ENCODE results near the gene CIAO3.
"Not testable (repeated sequence)": the region's sequence is repeated elsewhere in the genome, so short reads cannot be mapped to it uniquely, and the experiment has no call there.

CIAO3 gene

DNA sequence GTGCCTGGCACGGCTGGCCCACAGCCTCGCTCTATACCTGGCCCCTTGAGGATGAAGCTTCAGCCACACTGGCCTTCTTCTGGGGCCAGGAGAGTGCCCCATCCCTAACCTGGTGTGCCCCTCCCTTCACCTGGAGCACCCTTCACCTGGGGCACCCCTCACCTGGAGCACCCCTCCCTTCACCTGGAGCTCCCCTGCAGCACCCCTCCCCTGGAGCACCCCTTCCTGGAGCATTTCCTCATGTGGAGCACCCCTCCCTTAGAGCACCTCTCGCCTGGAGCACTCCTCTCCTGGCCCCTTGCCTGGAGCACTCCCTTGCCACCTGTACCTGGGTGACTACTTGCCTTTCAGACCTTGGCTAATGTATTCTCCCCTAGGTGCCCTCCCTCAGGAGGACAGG is 32.8 kb downstream of the CIAO3 start:
- DNase-seq, result no peak

DNA sequence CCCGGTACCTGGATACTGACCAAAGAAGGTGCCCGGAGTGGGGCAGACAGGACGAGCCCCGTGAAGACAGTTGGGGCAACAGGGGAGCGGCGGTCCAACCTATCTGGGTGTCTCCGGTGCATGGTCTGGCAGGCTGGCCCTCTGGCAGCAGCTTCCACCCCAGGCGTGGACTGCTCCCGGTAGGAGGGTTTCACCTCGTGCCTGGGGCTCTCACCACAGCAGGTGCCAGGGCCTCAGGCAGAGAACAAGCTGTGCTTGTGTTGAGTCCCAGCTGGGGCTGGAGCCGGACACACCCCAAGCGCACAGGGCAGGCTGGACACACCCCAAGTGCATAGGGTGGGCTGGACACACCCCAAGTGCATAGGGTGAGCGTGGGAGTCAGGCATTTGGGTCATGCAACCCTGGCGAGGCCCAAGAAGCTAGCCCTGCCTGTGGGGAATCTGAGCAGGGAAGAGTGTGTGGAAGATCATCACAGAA is 33.7 kb downstream of the CIAO3 start:
- DNase-seq, result no peak

DNA sequence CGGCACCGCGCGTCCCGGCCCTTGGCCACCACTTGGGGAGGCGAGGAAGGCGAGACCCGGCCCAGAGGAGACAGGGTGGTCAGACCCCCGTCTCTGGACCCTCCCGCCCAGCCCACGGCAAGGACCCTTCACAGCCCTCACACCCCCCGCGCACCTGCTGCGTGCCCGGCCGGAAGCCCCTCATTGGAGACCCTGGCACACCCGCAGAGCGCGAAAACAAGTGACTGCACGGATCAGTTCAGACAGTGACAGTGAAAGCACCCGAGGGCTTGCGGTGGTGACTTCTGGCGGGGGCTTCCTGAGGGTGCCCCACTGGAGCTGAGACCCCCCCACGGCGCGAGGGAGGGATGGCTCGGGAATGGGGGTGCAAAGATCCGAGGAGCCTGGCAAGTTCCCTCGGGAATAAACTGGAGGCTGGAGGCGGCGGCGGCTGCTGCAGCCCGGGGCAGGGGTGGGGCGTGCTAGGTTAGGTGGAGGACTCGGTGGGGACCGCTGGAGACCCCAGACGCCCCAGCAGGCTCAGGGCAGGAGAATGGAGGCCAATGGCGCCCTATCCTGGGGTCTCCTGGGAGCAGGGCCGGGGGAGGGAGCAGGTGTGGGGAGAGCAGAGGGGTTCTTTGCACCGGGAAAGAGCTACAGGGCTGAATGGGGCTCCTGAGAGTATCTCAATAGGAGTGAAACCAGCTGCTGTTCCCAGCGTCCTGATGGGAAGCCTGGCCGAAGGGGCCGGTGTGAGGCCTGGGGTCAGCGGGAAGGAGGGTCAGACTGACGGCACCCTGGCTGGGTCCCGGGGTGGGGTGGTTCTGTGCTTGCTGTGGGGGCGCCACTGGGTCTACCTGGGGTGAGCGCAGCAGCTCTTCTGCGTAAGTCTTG is 34.4 kb downstream of the CIAO3 start:
- no peak for DNase-seq

DNA sequence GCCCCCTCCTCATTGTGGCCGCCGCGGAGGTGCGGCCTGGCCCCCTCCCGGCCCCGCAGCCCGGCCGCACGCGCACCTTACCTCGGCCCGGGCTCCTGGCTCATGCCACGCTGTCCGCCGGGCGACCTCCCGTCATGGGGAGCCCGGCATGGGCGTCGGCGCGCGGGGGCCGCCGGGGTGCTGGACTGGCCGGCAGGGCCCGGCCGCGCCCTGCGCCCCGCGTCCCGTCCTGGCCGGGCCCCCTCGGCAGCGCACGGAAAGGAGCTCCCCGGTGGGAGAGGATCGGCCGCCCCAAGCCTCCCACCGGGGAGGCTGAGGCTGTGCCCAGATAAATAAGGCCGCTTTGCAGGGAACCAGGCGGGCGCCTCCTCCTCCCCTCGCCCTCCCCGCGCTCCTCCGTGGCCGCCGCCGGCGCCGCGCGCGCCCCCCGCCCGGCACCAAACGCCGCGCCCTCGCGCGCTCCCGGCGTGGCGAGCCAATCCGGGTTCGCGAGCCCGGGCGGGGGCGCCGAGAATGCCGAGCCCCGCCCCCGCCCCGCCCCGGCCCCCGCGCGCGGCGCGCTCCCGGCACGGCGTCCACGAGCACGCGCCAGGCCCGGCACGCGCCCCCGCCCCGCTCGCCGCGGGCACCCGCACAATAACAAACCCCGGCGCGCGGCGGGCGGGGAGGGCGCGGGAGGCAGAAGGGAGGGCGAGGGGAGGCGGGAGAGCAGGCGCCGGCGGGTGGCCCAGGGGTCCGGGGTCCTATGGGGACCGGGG is 35.2 kb downstream of the CIAO3 start, which contains the start of gene FBXL16:
FBXL16 (minus strand) TSS at position 371 of the 758 bp plus-strand sequence. CDS start 8,396 bp downstream, outside the sequence.
- DNase-seq, result no peak

DNA sequence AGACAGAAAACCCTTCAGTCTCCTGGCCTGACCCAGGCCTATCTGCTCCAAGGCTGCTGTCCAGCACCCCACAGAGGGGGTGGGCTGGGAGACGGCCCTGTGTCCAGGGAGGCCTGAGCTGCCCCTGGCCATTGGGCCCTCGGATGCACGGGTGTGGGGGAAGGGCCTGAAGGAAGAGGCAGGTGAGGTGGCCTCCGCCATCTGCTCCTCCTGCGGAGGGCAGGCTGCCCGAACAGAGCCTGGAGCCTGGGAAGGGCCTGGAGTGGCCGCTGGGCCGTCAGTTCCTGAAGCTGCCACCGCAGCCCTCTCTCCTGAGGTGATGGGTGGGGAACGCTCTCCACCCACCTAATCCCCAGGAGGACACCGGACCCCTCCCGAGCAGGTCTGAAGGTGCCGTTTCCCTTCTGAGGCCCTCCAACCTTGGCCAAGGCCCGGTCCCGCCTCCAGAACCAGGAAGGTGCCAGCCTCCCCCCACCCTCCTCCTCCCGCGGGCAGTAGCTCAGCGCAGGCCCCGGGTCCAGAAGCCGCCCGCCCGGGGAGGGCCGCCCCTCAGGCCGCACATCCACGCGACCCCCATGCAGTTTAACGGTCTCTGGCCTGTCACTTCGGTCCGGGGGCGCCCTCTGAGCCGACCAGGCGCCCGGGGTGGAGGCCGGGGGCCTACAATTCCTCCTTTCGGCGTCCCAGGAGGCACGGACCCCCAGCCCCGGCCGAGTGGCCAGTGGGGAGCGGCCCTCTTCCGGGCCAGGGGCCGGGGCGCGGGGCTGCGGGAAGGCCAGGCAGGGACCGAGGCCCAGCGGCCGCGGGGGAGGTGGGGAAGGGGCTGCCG is 36.0 kb downstream of the CIAO3 start:
- DNase-seq, result no peak

DNA sequence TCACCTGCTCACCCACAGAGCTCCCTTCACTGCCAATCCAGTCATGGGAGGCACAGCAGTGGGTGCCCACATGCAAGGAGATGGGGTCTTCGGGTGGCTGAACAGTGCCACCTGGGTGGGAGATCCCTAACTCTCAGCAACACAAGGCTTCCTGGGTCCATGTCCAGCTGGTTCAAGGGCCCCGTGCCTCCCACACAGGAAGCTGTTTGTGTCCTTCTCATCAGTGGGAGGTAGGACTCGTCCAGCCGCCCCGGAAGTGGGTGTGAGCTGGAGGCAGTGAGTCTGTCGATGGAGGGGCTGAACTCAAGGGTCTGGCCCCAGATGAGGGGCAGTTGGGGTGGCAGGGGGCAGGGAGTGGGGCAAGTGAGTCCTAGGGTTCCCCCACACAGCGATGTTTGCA is 36.8 kb downstream of the CIAO3 start:
- no peak for DNase-seq

DNA sequence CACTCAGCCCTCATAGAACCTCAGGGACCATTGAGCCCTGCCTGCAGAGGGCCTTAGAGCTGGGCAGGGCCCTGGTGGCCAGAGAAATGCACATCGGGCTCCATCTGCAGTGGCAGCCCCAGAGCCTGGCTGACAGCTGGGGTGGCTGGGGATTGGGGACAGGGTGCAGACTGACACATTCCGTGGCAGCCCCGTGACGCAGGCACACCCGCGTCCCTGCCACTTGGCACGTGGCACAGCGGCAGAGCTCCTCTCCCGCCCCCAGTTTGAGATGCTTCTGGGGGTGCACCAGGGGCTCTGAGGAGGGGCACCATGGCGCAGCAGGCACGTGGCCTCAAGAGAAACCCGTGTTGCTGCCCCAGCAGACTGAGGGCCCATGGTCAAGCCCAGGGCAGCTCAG is 37.4 kb downstream of the CIAO3 start:
- no peak for DNase-seq

DNA sequence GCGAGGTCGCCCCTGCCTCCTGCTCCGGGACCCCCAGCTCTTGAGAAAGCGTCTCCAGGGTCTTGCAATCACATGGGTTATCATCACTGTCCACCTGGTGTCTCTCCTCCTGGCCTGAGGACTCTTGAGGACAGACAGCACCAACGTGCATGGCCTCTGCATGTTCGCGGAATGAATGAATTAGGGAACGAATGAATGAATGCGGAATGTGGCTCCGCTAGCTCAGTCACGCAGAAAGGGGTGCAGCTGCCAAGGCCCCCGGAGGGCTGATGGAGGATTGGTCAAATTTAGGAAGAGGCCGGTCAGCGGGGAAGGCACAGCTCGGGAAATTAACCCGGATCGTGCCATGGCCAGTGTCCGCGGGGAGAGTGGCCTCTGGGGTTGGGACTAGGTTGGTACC is 38.5 kb downstream of the CIAO3 start:
- DNase-seq, result no peak

DNA sequence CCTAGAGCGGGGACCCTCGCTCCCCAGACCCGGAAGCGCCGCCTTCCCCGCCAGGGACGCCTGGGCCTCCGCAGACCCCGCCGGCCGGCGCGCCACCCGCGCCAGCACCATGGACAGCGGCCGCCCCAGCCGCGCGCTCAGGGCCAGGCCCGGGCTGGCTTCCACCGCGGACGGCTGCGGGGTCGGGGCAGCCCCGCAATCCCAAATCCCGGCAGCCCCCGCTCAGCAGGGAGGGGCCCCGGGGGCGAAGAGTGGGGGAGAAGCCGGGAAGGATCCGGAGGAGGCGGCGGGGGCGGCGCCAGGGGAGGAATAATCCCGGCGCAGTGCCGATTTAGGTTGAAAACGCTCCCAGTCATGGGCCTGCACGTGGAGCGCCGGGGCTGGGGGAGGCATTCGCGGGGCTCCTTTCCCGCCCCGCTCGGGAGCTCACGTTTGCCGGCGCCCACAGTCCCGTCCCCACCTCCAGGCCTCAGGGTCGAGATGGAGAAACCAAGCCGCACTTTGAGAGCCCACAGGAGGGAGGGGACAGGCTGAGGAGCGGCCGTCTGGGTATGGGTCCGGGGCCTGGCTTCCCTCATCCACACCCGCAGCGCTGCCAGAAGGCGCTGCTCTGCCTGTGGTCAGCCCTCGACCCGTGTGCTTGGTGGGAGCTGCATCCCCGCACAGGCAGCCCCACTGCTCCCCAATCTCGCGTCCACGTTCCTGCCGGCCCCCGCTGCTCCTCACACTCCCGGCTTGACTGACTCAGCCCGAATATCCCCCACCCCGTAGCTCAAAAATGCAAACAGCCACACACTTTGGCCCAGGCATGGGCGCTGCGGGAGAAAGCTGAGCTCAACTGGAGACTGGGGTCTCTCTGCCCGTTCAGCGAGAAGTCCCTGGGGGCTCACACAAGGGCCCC is 39.9 kb downstream of the CIAO3 start:
- DNase-seq, result no peak

DNA sequence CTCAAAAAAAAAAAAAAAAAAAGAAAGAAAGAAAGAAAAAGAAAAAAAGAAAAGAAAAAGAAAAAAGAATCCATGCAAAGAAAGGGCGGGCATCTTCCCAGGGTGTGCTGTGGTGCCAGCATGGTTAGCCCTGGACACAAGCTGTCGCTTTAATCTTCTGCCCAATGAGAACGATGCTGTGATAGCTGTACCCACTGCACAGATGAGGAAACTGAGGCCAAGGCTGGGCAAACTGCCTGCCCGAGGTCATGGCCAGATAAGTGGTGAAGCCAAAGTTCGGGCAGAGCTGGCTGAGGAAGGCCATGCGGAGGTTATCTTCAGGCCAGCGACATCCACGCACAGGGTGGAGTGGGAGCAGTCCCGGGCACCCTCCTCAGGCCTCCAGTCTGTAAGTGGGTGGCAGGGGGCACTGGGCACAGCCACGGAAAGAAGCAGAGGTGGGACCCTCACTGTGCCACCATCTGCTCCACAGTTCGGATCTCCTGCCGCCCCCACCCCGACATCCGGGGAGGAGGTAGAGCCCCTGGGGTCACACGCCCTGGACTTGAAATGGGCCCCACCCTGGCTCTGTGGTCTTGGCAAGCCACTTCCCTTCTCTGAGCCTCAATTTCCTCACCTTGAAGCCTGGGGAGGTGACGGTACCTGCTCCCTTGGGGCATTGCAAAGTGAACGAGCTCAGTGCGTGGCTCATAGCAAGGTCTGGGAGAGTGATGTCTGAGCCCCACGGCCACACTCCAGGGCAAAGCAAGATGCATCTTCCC is 41.7 kb downstream of the CIAO3 start:
- no peak for DNase-seq

DNA sequence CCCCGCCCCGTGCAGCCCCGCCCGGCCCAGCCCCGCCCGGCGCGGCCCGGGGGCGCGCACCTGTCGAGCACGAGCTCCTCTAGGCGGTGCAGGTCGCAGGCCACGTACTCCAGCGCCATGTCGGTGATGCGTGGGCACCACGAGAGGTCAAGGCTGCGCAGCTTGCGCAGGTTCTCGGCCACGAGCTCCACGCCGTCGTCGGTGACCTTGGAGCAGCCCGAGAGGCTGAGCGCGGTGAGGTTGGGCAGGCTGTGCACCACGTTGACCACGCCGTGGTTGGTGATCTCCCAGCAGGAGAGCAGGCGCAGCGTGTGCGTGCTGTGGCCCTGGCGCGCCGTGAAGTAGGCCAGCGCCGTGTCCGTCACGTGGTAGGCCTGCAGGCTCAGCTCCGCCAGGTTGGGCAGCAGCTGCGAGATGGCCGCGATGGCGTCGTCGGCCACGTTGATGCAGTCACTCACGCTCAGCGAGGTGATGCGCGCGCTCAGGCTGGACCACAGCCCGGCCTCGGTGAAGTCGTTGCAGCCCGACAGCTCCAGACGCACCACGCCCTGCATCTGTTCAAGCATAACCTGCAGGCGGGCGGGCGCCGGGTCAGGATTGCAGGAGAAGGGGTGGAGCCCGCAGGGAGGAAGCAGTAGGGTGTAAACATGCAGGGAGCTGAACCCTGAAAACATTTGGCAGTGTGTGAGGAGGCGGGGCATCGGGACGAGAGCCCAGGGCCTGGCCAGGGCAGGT is 45.3 kb downstream of the CIAO3 start:
- peak; percentile 74 for DNase-seq

DNA sequence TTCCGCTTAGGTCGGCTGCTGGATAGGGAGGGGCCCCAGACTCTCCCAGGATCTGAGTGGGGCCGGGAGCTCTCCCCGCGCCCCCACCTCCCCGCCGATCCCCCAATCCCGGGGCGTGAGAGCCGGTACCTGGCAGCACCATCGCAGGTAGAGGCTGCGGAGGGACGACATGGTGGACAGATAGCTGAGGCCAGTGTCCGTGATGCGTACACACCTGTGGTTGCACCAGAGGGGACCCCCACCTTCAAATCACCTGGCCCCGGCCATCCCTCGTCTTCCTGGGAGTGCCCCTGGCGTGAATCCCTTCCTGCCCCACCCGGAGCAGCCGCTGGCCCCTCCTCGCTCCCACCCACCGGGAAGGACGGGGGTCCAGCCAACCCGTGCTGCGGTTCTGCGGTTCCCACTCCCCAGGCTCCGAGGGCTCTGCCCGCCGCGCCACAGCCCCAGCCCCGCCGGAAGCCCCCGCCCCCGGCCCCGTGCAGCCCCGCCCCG is 45.9 kb downstream of the CIAO3 start:
- no peak for DNase-seq

DNA sequence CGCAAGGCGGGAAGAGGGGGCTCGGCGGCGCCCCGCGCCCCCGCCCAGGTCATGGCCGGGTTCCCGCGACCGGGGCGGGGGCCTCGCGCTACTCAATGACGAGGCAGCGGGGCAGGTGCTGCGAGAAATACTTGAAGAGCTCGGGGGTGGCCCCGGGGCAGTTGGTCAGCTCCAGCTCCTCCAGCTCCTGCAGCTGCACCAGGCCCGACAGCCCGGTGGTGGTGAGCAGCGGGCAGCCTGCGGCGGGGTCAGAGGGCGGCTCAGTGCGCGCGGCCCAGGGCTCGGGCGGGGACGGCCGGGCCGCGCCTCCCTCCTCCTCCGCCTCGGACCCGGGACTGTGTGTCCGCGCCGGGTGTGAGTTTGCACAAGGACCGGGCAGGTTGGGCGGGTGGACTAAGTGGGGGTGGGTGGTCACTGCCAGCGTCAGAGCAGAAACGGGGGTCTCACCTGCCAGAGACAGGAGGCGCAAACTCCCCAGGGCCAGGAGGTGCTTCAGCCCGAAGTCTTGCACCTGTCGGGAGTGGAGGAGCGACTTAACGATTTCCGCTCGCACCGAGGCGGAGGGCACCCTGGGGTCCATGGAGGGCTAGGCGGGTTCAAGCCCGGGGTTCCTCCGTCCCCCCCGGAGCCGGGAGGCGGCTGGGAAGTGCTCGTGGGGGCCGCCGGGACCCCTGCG is 46.5 kb downstream of the CIAO3 start:
- DNase-seq, result no peak

DNA sequence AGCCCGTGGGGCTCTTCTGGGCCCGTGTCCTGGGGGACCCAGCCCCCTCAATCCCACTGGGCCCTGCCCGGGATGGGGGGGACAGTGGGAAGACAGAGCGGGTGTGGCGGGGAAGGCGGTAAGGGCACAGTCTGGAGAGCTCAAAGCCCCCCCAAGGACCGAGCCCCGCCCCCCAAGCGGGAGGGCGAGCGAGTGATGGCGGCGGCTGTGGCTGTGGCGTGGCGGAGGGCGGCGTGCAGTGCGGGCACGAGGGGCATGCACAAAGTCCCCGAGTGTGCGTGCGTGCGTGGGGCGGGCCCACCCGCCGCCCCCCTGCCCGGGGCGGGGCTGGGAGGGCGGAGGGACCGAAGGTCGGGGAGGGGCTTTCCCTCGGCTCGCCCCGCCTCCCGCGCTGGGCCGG is 47.0 kb downstream of the CIAO3 start:
- DNase-seq, result no peak

DNA sequence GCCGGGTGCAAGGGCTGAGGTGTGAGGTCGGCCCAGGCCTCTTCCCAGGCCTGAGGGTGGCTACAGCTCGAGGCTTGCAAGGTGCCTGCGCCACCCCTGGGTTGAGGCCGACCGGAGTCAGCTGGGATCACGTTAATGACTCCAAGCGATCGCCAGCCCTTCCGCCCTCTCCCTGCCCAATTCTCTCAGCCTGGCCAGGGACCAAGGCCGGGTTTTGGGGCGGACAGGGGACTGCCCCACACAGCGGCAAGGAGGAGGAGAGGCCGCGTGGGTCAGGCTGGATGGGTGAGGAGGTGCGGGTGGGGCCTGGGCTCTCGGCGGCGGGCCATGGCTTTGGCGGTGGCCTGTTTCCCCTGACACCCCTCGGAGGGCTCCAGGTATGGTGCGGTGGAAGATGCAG is 47.4 kb downstream of the CIAO3 start:
- no peak for DNase-seq

DNA sequence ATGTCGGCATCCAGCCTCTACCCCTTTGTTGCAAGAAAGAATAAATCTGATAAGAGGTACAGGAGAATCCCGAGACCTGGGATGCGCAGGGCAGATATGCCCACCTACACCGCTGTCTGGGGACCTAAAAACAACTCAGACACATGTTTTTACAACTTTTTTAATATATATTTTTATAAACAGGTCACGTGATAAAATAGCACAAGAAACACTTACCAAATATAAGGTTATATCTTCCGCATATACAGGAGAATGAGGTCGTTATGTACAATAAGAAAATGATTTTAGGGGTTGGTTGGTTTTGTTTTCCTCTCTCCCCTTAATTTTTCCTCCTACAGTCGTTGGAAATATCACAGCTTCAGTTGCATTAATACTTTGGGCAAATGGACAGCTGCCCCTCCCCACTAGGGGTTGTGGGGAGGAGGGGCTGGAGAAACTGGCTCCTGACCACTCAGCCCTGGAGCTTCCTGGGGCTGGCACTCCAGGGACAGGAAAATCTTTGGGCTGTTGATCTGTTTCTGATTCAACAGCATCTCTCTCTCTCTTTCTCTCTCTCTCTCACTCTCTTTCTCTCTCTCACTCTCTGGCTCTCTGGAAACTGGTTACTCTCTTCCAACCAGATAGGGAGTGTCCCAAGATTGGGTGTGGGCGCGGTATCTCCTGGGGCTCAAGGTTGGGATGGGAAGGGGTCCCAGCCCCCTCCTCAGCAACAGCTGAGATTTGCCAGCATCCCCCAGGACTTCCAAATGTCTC is 48.3 kb downstream of the CIAO3 start:
- DNase-seq, result no peak

DNA sequence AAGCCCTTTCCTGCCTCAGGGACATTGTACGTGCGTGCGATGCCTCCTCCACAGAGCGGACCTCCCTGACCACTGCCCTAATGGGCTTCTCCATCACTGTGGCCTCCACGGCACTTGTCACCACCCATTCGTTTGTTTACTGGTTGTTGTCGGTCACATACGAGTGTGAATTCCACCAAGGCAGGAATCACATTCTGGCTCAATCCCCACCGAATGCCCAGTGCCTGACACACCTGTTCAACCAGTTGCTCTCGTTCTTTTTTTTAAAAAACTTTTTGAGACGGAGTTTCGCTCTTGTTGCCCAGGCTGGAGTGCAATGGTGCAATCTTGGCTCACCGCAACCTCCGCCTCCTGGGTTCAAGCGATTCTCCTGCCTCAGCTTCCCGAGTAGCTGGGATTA is 49.6 kb downstream of the CIAO3 start:
- not testable (repeated sequence) for DNase-seq

DNA sequence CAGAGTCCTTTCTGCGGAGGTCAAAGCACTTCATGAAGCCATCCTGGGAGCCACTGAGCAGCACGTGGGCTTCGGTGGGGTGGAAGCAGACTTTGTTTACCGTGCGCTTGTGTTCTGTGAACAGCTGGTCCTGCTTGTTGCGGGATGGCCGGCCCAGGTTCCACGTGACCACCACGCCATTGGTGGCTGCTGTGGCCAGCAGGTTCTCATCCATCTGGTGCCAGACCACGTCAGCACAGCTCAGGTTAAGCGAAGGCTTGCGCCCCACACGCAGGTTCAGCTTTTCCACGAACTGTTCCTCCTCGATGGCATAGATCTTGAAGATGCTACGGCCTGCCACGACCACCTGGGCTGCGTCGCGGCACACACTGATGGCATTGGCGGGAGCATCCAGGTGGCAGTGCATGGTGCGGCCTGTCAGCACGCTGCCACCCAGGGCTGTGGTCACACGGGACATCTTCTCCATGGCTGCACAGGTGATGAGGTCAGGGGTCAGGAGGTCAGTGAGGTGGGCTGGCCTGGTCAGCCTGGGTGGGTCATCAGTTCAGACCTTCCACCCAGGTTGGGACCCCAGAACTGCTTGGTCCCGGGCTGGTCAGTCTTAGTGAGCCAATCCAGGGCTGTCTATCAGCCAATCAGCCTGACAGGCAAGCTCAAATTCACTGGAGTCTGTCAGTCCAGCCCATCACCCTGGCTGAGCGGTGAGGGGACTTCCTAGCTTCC is 51.5 kb downstream of the CIAO3 start:
- no peak for DNase-seq

All from stimulated activated CD4-positive, alpha-beta T cell treated with anti-CD3 and anti-CD28 coated beads, Interleukin-1b, Interleukin-23, amount 100 ng/mL, for 48 hours (primary cell).